ENCODE data around the gene SMIM7.
A peak's percentile ranks its signal among the peaks of the same experiment; 100 is the strongest.

Gene SMIM7

DNA sequence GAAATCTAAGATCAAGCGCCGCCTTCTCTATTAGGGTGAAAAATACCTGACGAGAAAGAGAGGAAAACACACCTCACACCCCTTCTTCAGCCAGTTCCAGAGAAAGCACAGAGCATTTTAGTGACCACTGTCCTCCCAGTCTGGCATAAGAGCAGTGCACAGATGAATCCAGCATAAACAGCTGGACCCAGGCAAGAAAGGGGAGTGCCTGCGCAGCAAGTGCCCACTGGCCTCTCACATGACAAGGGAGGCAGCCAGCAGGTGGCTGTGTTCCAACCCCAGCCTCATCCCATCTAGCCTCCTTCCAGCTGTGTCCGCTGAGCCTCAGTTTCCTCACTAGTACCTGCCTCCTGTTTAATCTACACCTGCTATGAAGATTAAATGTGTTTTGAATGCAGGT lies 39.9 kb downstream of the SMIM7 start:
- no peak for DNase-seq

DNA sequence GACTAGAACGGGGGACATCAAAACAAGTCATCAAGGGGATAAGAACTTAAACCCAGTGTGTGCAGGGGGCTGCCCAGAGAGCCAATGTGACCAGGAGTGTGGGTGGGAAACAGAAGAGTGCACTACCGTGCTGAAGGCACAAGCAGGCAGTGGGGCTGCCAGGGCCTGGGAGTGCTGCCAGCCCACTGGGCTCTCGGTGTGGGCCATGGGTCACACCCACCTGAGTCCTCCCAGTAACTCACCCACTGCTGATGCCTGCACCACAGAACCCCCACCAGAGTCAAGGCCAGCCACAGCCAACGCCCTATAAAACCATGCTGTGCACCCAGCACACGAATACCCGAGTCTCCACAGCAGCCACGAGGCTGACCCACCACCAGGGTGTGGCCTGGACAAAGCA lies 40.5 kb downstream of the SMIM7 start:
- DNase-seq, result no peak

DNA sequence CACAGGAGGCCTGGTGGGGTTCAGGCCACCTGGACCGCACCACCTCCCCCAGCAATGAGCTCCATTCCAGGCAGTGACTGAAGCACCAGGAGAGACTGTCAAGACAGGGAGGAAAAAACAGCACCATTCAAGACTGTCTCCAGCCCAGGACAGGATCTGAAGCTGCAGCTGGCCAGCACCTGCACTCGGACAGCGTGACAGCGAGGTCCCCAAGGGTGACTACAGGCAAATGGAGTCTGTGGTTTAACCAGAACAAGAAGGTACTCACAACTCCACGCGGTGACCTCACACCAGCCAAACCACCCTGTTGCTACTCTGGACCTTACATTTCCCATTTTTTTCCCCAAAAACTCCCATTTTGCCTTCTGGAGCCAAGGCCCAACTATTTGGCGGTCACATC lies 41.7 kb downstream of the SMIM7 start:
- no peak for DNase-seq

DNA sequence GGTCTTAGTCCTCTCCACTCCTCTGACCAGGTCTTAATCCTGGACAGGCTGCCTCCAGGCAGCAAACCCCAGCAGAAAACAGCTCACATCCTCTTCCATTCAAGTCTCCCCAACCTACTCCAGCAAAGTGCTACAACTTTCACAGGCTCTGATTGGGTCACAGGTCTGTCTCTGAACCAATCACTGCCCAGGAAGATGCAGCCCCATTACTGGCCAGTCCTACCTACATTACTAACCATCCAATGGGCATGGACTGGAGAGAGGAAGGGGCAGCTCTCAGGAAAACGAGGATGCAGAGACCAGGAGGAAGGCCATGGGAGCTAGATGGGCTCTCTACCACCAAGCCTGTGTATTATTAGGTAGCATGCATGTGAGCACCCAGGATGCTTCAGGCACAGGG lies 44.1 kb downstream of the SMIM7 start:
- no peak for DNase-seq

DNA sequence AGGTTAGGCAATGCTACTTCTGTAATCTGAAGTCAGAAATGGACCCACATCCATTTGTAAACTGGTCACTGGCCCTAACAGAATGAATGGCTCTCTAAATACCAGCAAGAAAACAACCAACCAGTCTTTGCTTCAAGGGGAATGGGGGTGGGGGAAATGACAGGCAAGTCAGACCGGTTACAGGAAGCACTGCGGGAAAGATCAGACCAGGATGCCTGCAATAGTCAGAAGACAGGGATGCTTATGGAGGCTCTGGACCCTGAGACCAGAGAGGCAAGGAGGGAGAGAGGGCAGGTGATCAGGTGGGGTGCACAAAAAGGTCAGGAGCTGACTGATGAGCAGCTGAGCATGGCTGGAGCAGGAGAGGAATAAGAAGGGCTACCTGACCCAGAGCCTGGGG lies 45.0 kb downstream of the SMIM7 start:
- DNase-seq, result no peak

DNA sequence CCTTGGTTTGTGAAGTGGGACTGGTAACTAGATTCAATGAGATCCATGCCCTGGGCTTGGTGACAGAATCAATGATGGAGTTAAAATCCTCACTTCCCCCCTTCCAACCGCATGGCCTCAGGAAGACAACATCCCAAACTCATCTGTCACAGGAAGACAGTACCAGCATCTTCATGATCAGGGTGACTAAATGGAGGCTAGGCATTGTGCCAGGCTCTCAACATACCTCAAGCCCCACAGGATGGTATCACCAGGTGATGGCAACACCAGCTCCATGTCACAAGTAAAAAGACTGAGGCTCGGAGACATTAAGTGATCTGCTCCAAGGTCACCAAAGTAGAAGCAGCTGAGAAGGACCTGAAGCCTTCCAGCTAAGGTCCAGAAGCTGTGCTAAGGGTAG lies 46.1 kb downstream of the SMIM7 start:
- DNase-seq, result no peak

DNA sequence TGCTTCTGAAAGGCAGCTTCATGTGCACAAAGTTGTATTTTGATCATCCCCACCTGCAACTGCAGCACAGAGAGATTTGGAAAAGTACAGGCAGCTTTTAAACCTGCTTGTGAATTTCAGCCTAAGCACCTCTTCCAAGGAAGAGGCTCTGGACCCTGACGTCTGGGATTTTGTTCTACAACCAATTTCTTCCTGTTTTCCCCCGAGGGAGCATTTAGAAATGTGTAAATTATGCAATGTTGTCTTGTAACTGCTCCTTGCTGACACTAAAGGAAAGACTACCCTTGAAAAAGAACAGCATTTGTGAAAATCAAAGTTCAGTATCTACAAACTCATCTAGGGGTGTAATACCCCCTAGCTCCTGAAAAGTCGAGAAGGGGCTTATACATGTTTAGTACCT lies 47.3 kb downstream of the SMIM7 start:
- no peak for DNase-seq

DNA sequence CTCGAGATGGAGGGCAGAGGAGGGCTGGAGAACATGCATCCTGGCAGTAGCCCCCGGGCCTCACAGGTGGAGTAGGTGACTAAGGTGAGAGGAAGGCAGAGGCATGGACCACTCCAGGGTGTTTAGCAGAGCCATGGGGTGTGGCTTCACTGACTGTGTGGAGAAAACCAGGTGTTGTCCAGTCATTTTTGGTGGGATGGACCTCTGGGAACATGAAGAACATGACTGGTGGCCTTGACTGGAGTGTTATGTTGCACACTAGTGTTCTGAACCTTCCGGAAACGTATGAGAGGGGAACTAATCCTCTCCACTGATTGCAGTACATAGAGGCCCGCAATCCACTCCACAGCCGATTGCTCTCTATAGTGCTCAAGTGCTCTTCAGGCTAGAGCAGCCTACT lies 48.8 kb downstream of the SMIM7 start:
- DNase-seq, result no peak

DNA sequence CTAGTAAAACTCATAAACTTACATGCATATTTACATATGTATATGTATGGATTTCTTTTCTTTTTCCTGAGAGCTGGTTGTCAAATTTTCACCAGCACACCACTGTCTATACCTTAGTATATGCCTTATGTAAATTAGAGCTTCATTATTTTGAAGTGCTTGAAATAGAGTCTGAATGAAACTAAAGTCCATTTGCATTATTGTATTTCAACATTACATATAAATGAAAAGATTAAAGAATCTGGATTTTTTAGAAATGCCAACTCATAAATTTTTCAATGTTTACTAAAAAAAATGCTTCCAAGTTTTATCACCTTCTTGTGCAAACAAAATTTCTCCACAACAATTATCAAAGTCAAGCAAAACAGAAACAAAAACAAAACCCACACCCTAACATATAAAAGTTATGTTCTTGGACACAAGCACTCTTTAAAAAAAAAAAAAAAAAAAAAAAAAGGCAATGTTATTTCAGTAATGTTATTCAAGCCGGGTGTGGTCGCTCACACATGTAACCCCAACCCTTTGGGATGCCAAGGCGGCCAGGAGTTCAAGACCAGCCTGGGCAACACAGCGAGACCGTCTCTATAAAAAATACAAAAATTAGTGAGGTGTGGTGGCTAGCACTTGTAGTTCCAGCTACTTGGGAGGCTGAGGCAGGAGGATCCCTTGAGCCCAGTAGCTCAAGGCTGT lies 50.3 kb downstream of the SMIM7 start:
- DNase-seq, result no peak

DNA sequence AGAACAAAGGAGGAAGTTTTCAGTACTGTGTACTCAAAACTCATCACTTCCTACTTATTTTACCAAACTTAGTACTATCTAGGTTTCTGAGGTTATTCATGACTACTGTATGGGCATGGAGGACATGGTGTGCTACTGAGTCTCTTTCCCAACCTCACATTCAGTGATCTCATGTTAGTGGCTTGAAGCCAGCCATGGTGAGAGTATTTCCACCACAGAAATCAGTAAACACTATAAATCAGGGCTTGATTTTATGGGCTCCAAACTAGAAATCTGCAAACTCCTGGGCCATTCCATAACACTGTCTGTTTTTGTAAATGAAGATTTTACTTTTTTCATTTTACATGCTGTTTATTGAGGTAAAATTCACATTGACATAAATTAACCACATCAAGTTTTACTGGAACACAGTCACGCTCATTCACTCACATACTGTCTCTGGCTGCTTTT lies 51.6 kb downstream of the SMIM7 start:
- no peak for DNase-seq

DNA sequence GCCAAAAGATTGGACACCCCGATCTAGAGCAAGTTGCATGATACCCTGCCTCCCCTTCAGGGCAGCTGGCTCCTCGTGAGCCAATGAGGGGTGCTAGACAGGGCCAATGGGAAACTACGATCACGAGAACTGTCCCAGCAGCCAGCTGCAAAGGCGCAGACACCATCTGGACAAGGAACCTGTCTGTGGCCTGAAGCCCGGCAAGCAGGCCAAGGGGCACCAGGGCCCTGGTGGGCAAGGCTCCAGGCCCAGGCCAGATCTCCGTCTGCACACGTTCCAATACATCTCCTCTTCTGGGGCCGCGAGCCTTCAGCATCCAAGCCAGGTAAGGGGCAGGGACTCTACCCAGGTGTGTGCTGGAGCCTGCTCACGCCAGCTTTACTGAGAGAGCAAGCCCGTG lies 52.1 kb downstream of the SMIM7 start:
- DNase-seq, result no peak

DNA sequence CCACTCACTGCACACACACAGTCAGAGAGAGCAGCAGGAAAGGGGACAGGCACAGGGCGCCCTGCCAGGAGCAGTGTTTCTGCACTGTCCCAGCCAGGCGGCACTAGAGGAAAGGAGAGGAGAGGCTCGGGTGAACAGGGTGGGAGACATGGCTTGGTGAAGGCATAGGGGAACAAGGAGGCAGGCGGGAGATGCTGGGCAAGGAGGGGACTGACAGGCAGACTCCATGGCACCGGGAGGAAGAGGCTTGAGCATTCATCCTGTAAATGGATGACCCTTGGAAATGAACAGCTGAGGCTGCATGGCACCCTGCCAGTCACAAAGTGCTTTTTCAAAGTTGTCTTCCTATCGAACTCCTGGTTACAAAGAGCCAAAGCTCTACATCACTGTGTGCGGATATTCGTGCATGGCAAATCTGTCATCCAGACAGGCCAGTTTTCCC lies 54.4 kb downstream of the SMIM7 start:
- DNase-seq, result peak; percentile 47

DNA sequence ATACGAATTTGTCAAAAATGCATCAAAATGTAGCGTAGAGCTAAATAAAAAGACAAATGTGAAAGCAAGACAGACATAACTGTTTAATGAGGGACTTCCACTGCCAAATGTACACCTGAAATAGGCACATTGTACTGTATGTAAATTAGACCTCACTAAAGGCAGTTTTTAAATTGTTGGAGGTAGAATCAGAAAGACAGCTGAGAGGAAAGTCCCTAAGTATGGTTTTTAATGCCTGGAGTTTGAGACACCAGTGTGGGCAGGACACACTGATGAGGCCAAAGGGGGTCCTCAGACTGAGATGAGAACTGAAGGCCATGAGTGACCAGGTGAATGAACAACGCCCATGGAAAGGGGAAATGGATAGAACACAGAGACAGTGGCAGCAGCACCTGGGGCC lies 54.8 kb downstream of the SMIM7 start:
- DNase-seq, result no peak

DNA sequence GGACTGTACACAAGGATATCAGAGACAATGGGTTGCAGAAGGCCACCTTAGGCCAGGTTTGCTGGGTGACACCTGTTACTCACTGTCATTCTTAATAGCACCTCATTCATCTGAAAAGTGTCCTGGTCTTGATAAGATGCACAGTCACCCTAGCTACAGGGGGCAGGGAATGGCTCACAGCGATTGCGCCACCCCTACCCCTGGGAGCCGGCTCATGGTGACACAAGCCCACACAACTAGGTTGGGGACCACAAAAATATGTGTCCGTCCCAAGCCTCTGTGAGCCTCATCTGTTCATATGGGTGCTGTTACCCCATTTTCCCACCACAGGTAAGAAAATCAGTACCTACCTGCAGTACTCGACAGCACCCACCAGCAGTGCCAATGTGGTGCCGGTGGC lies 55.3 kb downstream of the SMIM7 start:
- DNase-seq, result no peak

DNA sequence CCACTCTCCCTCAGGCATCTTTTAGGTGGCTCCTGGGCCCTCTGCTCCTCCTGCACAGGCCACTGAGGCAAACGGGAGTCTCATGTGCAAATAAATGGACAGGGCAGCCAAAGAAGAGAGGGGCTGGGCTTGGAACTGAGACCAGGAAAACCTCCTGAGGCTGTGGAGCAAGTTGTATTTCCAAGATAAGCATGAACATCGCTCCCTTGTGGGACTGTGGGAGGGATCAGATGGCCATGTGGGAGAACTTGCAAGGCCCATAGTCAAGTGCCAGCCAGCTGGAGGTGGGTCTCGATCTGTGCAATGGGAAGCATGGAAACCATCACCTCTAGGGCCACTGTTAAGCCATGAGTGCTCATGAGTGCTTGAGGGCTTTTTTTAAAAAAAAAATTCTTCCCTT lies 56.9 kb downstream of the SMIM7 start:
- DNase-seq, result no peak

DNA sequence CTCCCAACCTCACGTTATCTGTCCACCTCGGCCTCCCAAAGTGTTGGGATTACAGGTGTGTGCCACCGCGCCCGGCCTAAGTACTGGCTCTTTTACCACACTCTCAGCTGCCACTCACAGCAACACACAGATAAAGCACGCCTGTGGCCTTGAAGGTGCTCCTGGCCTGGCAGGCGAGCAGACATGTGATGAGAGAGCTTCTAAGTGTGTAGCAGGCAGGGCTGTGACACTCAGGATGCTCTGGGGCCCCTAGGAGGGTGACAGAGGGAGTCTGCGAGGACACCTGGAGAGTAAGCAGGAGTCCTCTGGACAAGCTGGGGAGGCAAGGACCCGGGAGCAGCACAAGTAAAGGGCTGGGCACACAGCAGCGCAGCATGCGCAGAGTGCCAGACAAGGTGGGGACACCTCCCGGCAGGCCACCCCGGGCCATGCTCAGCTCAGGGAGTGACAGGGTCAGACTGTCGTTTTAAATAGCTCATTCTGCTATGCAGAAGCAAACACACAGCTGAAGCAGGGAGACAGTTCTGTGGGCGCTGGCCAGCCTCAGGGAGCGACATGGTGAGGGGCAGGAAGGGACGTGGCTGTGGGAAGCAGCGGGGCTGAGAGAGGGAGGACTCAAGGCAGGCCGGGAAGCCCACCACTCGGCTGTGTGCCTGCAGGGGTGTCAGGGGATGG lies 58.4 kb downstream of the SMIM7 start:
- no peak for DNase-seq

DNA sequence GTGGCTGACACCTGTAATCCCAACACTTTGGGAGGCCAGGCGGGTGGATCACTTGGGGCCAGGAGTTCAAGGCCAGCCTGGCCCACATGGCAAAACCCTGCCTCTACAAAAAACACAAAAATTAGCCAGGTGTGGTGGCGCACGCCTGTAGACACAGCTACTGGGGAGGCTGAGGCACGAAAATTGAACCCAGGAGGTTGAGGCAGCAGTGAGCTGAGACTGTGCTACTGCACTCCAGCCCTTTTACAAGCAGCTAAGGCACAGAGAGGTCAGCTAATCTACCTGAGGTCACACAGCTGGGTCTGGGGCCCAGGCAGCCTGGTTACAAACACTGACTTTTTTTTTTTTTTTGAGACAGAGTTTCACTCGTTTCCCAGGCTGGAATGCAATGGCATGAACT lies 59.1 kb downstream of the SMIM7 start:
- DNase-seq, result no peak

DNA sequence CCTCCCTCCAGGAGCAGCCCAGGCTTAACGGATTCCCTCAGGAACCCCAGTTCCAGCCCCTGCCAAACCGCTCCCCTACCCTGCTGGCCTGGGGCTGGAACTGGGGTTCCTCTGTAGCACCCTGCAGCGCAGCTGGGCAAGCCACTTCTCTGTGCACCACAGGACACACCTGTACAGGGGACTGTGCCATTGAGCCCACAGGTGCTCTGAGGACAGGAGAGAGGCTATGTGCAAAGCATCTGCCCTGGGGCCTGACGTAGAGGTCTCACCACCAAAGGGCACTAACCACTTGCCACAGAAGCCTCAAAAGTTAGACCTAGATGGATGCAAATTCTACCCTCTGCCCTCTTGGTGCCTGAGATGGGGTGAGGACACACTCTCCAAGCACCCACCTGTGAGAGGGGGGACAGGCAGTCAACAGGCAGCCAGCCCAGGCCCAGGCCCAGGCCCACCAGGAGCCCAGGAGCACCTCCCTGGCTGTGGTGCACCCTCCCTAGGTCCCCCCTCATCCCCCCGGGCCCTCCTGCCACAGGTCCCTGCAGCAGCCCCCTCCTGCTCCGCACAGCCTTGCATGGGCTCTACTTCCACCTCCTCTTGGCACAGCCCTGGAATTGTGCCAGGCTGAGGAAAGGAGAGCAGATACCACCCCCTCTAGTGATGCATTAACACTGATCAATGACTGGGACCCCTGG lies 60.1 kb downstream of the SMIM7 start:
- DNase-seq, result no peak

DNA sequence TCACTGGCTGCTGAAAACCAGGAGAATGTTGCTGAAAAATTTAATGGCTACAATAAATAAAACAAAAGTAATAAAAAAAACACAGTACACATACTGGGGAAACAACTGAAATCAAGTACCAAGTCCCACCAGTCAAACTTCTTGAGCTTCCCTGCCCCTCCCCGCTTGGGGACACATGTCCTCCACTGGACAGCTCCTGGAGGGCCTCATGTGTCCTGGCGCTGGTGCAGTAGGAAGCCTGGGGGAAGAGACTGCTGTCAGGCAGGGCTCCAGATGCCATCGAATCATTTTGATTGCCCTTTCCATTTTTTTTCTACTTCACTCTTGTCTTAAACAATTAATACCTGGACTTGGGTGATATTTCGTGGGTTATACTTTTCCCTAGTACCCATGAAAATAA lies 61.1 kb downstream of the SMIM7 start:
- no peak for DNase-seq

DNA sequence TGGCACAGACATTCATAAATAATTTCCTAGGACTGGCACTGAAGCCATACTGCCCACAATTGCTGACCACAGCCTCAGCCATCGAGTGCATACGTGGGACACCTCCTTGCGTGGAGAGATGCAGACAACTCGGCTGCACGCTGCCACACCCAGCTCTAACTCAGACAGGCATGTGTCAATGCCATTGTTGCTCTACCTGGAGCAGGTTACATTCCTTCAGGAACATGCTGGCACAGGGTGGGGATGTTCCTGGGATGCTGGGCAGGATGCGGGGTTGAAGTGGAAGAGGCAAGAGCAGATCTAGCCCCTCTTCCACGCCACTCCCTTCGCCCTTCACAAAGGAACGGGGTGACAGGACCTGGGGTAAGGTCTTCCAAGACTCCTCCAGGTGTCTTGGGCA lies 63.5 kb downstream of the SMIM7 start:
- no peak for DNase-seq

Measured in NCI-H446 treated with DMSO at 0.1 percent for 48 hours (cell line).